B cell (primary cell): ENCODE data around the gene ZNF581.

ENCODE experiments used
- CTCF ChIP-seq: fragments of 200-600 bp; IDR thresholded peaks from one replicate; pipeline ENCODE4 v1.8.0; 2022; ENCODE audit warnings: antibody characterized with exemption, mild to moderate bottlenecking
- EZH2 ChIP-seq: IDR thresholded peaks from 2 replicates; pipeline ENCODE4 v1.6.1; 2012; ENCODE audit warnings: borderline replicate concordance, low read depth, mild to moderate bottlenecking, moderate library complexity, low read length; ENCODE audit not compliant: insufficient read depth, poor library complexity, severe bottlenecking

- TF ChIP-seq CTCF (no peak), EZH2 (no peak)
Observed at GRCh38 chr19:55649268-55650125, 6.0 kb downstream of the ZNF581 start.
